Subcutaneous adipose tissue (tissue), 4 donors: Measurements from ENCODE around the gene CROCC2. TPM values are rescaled to one million over a fixed set of nuclear protein-coding genes. Genes with fewer than 3 reads are reported as not detected.

Source experiments
- total RNA-seq, 4 donors: library from RNA; depleted of rRNA; stranded (reverse); fragments of >200 nt; gene quantifications; one replicate each; pipeline ENCODE4 v1.1.0, GENCODE V29; 2016
- TF ChIP-seq, protein P1 (sequence below): fragments of 450-650 bp; IDR thresholded peaks from one replicate; pipeline ENCODE4 v1.5.1; 2016; ENCODE audit warnings: low read depth, mild to moderate bottlenecking, control low read depth, antibody characterized with exemption, moderate library complexity

The CROCC2 gene
- total RNA-seq, 4 donors from 2014 or later, result not detected

DNA sequence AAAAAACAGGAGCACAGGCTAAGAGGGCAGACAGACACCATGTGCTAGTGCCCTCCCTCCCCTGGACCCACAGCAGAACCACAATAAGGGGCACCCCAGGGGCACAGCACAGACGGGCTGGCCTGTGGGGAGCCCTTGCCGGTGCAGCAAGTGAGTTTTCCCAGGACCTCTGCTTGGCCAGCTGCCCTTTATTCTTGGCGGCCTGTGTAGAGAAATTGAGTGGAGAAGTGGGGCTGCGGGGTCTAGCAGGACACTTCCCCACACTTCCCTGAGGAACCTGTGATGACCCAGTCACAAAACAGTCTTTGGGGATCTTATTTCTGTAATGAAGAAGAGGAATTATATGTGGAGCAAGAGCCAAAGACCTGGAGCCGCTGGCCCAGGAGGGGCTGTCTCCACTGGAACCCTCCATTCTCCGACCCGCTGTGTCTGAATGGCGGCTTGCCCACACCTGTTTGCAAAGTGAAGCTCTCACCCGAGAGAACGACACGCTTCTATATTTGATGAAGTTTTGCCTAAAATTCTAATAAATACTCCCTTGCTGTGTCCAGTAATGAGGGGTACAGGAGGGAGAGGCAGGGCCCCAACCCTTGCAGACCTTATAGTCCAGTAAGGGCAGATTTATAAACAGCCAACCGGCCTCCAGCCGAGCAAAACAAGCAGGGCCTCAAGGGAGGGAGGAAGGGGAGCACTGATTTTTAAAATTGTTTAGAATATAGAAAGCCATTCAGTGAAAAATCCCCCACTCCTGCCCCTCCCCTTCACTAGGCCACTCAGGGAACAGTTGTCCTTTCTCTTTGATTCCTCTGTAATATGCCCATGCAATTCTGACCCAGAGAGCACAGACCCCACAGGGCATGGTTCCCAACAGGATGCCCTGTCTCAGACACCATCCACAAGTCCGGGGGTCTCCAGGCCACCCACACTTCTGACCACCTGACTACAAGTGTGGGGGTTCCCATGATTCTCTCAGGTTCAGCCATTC lies 47.6 kb downstream of the CROCC2 start:
- TF ChIP-seq, protein P1, sequence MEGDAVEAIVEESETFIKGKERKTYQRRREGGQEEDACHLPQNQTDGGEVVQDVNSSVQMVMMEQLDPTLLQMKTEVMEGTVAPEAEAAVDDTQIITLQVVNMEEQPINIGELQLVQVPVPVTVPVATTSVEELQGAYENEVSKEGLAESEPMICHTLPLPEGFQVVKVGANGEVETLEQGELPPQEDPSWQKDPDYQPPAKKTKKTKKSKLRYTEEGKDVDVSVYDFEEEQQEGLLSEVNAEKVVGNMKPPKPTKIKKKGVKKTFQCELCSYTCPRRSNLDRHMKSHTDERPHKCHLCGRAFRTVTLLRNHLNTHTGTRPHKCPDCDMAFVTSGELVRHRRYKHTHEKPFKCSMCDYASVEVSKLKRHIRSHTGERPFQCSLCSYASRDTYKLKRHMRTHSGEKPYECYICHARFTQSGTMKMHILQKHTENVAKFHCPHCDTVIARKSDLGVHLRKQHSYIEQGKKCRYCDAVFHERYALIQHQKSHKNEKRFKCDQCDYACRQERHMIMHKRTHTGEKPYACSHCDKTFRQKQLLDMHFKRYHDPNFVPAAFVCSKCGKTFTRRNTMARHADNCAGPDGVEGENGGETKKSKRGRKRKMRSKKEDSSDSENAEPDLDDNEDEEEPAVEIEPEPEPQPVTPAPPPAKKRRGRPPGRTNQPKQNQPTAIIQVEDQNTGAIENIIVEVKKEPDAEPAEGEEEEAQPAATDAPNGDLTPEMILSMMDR, result no peak

DNA sequence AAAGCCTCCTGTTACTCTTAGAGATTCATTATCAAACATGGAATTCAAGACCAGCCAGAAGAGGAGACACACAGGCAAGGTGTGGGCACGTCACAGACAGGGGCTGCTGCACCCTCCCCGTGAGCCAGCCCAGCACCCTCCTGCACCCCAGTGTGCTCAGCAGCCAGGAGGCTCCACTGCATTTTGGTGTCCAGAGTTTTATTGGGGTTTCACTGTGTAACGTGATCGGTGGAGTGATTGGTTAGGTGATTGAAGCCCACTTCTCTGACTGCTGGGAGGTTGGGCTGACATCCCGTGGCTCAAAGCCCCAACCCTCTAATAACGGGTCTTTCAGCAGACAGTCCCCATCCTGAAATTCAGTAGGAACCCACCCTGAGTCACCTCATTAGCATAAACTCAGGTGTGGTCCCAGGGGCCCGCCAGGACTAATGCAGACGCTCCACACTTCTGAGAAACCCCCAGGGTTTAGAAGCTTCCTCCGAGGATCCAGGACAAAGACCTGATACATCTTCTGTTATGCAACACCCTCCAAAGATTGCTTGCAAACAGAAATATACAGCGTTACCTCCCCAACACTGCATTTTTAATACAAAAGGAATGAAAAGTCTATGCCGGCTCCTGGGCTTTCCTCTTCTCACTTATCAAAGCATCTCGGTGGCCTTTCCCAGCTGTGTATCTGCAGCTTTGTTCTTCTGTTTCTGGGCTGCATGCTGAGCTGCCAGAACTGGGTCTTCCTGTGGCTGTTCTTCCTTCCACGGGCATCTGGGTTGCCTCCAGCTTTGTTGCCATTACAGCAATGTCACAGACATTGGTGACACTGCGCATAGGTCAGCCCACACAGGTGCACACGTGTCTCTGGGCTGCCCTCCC lies 48.5 kb downstream of the CROCC2 start:
- TF ChIP-seq, protein P1, result no peak

DNA sequence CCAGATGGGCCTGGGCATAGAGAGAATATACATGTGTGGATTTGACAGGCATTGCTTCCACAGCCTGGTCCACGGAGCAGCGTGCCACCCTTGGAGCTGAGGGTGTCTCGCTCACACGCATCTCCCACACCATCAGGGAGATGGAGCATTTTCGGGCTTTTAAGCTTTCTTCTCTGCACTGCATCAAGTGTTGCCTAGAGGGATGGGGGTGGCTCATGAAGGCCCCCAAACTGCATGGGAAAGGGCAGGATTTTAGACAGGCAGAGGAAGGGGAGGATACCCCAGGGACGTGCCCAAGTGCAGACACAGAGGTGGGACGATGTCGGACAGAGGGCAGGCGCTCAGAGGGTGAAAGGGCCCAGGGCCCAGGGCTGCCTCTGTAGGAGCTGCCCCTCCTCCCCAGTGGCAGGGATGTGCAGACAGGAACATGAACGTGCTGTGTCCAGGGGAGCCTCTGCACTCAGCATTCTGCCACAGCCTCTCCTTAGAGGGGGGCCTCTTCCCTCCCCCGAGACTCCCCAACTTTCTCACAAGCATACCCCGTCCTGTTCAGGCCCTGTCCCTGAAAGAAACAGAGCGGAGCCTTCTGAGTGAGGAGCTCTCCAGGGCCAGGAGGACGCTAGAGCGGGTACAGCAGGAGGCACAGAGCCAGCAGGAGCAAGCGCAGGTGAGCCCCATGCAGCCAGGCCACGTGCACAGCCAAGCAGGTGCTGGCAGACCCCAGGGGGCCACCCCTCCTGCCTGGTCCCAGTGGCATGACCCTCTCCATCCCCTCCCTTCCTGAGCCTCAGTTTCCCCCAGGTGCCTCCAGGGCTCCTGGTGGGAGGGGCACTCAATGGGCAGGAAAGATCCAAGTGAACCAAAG lies 49.4 kb downstream of the CROCC2 start:
- TF ChIP-seq, protein P1, result no peak

DNA sequence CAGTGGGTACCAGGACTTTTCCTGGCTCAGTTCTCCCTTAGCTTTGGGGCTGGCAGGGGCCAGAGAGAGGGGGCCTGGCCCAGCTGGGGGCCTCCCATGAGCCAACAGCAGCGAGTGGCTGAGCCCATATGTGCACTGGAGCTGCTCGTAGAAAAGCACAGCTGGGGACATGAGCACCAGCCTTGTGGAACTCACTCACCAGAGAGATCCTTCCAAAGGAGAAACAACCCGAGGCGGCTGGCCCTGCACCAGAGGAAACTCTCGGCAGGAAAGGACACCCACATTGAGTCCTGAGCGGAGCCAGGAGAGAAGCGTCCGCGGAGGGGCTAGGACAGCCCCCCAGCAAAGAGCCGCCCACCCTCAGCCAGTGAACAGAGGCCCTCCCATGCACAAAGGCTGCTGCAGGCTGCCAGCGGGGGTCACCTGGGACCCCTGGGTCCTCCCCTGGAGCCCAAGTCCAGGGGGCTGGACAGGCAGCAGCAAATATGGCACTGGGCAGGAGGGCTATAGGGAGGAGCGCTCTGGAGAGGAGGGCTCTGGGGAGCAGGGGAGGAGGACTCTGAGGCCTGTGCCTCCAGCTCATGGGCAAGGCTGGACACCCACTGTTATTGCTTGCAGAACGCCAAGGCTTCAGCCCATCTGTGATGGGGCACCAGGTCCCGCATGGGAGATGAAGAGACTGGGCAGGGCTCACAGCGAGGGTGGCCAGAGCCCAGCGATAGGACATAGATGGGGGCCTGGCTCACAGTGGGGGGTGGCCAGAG lies 50.2 kb downstream of the CROCC2 start:
- TF ChIP-seq, protein P1, result no peak

DNA sequence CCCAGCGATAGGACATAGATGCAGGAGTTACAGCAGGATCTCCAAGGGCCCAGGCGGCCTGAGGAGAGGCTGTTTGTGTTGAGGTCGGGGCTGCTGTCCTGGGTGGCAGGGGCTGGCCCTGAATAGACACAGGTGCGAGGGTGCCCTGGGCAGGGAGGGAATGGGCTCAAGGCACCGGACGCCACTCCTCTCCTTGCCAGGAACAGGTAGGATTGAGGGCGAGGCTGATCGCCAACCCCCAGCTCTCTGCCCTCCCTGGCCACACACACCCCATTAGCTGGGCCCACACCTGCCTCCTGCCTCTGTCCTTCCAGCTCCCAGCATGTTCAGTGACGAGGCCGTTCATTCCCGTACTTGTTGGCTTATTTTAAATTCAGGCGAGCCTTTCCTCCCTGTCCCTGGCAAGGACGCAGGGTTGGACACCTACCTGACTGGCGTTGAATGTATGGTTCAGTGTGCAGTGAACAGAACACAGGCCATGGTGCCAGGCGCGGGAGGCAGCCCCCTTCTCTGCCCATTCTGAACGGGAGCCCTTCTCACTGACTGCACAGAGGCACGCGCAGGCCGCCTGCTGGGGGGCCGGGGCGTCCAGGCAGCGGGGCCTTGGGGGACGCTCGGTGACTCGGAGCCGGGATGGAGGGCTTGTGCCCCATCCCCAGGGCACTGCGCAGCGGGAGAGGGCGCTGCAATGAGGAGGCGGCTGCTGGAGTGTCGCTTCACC lies 51.0 kb downstream of the CROCC2 start:
- TF ChIP-seq, protein P1, result no peak
